NCI-H345 (cell line): ENCODE results near the gene DHX35.
A peak's percentile ranks its signal among the peaks of the same experiment; 100 is the strongest.

Experiments used
- DNase-seq: peaks from one replicate; lab custom pipeline; 2025; lab: John Stamatoyannopoulos, UW

The DHX35 gene

GRCh38 chr20:38962044-38962927 lies at the start of gene DHX35:
DHX35 (plus strand) TSS chr20:38962344; CDS start chr20:38962368, 24 bp downstream.
- DNase-seq: peak; percentile 100

DNA sequence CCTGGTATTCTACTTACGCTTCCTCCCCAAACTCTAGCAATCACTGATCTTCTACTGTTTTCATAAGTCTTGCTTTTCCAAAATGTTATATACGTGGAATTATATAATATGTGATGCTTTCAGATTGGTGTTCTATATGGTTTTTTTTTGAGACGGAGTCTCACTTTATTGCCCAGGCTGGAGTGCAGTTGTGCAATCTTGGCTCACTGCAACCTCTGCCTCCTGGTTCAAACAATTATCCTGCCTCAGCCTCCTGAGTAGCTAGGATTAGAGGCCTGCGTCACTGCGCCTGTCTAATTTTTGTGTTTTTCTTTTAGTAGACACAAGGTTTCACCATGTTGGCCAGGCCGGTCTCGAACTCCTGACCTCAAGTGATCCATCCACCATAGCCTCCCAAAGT lies 46.8 kb upstream of the DHX35 start:
- no peak for DNase-seq

DNA sequence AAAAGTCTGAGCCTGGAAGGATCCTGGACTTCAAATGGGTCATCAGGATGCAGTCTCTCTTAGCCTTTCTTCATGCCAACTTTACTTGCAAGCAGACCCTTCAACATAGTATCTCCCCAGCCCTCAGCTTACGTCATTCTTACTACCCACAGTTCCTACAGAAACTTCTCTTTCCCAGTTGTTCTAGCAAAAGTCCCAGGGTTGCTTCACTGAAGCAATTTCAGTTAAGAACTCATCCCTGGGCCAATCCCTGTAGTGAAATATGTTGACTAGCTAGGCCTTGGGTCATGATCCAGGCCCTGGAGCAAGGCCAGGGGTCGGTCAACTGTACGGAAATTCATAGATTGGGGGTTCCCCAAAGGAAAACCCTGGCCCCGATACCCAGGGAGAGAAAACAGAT lies 44.5 kb upstream of the DHX35 start:
- no peak for DNase-seq

DNA sequence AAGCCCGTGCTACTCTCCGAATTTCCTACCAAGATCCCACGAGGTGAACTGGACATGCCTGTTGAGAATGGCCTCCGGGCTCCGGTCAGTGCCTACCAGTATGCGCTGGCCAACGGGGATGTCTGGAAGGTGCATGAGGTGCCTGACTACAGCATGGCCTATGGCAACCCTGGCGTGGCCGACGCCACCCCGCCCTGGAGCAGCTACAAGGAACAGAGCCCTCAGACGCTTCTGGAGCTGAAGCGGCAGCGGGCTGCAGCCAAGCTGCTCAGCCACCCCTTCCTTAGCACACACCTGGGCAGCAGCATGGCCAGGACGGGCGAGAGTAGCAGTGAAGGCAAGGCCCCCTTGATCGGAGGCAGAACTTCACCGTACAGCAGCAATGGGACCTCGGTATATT lies 44.0 kb upstream of the DHX35 start:
- DNase-seq: no peak

DNA sequence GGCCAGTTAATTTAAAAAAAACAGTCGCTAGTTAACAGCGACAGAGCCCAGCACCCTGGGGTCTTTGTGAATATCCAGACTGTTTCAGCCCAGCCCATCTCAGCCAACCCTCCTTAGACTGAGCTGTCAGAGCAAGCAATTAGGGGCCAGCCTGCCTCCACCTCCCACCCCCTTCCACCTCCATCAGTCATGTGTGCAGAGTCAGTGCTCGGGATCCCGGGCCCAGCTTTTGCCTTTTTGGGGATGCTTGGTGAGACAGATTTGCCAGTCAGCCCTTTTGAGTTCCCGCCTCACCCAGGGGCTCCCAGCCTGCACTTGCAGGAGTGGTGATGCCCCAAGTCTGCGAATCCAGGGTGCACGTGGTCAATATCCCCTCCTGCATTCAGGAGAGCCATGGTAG lies 42.5 kb upstream of the DHX35 start:
- no peak for DNase-seq

DNA sequence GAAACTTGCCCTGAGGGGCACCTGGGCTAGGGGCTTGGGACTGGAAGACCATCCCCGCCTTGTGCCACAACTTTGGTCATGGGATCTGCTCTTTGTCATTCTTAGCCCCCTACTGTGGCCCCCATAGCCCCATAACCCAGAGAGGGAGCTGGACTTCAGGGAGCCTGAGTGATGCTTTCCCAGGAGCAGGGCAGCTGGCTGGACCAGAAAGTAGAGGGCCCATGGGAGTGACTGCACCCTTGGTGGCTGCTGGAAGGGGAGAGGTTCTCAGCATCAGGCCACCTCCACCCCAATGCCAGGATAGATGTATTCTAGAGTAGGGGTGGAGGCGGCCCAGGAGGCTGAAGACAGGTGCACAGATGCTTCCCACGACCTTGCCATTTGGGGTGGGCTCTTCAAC lies 41.7 kb upstream of the DHX35 start:
- no peak for DNase-seq

DNA sequence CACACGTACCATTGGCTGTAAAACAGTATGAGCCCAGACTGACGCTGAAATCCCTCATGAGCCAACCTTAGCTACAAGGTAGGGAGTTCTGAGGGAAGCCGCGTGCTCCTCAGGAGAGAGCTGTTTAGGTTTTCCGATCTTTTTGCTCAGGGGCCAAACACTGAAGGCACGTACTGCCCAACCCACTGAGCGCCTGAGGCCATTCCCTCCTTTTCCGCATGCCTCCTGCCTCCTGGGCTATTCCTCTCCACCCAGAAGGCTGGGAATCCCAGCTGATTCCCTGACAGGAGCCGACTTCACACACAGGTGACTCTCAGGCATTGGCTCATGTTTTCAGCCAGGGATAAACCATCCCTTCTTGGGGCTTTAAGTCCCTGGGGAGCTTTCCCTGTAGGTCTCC lies 41.3 kb upstream of the DHX35 start:
- no peak for DNase-seq

GRCh38 chr20:38924718-38925117 lies 37.4 kb upstream of the DHX35 start:
- no peak for DNase-seq

DNA sequence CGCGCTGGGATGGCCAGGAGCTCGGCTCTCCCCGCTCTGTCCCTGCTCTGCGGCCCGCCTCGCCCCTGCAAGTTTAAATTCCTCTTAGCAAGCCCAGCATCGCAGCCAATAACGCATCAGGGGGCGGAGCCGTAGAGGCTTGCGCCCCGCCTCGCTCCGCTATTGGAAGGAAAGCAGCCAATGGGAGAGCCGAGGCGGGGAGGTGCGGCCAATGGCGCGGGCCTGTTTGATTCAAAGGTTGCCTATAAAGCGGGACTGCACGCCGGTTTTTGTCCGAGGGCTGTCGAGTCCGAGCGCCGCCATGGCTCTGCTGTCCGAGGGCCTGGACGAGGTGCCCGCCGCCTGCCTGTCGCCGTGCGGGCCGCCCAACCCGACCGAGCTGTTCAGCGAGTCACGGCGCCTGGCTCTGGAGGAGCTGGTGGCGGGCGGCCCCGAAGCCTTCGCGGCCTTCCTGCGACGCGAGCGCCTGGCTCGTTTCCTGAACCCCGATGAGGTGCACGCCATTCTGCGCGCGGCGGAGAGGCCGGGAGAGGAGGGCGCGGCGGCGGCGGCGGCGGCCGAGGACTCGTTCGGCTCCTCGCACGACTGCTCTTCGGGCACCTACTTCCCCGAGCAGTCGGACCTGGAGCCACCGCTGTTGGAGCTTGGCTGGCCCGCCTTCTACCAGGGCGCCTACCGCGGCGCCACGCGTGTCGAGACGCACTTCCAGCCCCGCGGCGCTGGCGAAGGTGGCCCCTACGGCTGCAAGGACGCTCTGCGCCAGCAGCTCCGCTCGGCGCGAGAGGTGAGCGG lies 35.8 kb upstream of the DHX35 start, which contains the start of gene FAM83D:
Gene FAM83D (plus strand): TSS at position 276 of the 792 bp plus-strand sequence. CDS start 26 bp downstream, at position 302.
- DNase-seq: peak; percentile 99

GRCh38 chr20:38926934-38927616 lies 35.1 kb upstream of the DHX35 start:
- DNase-seq: no peak

- DNase-seq: no peak
These were observed 34.1 kb upstream of the DHX35 start for GRCh38 chr20:38927902-38928578.

GRCh38 chr20:38930242-38930569 lies 31.9 kb upstream of the DHX35 start:
- DNase-seq: no peak

DNA sequence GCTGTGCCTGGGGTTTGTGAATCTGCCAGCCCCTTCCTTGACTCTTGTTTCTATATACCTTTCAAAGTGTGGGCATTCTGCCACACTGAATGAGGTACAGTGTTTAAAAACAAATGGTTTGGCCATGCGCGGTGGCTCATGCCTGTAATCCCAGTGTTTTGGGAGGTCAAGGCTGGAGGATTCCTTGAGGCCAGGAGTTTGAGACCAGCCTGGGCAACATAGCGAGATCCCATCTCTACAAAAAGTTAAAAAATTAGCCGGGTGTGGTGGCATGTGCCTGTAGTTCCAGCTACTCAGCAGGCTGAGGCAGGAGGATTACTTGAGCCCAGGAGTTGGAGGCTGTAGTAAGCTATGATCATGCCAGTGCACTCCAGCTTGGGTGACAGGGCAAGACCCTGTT lies 30.2 kb upstream of the DHX35 start:
- no peak for DNase-seq

GRCh38 chr20:38932457-38933120 lies 29.6 kb upstream of the DHX35 start:
- no peak for DNase-seq

- DNase-seq: no peak
These were observed 27.6 kb upstream of the DHX35 start for GRCh38 chr20:38934530-38934929.

DNA sequence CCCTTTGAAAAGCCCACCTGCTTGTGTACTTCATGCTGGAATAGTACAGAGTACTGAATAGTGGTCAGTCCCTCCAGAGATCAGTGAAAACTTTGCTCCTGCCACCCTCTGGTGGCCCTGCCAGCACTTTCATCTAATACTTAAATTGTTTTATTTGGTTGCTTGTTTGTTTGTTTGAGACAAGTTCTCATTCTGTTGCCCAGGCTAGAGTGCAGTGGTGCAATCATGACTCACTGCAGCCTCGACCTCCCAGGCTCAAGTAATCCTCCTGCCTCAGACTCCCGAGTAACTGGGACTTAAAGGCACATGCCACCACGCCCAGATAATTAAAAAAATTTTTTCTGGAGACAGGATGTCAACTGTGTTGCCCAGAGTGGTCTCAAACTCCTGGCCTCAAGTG lies 26.9 kb upstream of the DHX35 start:
- DNase-seq: no peak

DNA sequence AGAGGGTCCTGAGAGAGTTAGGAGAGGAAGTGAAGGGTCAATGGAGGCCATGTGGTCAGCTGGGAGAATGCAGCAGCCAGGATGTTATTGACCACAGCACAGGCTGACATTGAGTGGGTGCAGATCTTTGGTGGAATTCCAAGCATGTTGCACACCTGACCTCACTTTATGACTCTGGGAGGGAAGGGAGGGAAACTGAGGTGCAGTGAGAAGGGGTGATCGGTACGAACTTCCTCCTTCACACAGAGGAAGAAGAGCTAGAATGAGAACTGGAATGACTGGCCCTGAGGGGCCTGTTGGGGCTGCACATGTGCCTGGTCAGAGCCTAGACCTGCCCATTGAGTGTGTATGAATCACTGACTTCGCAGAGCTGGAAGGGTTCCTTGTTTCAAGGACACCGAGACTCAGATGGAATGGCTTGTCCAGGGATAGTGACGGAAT lies 26.2 kb upstream of the DHX35 start:
- no peak for DNase-seq

DNA sequence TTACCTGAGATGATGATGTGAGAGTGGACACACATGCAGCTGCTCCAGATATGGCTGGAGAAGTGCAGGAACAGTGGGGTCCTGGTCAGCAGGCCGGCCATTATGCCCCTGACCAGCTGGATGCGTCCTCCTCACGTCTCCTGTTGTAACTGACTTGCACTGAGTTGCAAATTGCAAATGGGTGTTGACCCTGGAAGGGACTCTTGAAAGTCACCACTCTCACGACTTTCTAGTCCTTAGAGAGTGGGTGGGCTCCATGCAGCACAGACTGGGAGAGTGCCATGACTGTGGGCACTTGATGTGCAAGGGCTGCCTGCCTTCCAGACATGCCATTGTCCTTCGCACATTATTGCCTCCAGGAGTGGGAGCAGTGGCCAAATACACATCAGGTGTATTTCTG lies 25.1 kb upstream of the DHX35 start:
- DNase-seq: no peak

- peak; percentile 14 for DNase-seq
These were observed 24.1 kb upstream of the DHX35 start for GRCh38 chr20:38937978-38938473.

DNA sequence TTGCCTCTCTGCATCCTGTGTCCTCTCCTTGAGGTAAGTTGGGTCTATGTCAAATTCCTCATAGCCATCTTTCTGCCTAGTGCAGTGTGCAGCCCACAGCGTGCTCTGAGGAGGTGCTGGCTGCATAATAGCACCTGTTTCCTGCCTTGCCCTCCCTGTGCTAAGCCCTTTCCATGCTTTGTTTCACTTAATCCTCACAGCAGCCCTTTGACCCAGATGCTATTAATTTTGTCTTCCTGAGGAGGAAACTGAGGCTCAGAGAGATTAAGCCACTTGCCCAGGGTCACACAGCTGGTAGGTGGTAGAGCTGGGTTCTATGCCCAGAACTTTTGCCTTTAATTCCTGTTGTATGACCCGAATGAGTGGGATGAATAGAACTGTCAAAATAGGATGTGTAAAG lies 22.5 kb upstream of the DHX35 start:
- no peak for DNase-seq

DNA sequence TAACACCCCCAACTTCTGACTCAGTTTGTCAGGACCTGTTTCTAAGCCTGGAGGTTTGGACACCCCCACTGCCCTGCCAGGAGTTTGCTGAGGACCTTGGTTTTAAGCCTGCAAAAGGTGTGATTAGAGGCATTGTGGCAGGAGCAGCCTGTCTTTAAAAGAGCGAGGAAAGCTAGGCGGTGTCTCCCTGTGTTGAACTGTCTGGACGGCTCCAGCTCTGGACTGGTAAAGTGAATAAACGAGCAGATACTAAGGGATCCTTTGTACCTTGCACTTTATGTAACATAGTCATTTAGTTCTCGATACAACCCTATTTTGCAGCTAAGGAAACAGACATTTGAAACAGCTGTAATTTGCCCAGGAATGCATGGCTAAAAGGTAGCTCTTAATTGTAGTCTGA lies 21.5 kb upstream of the DHX35 start:
- no peak for DNase-seq
